Neural progenitor cell (in vitro differentiated cells): Measurements from ENCODE around the gene PIN4.

ENCODE experiments used
- EZH2 ChIP-seq: fragments of 200-600 bp; sonication (generic); IDR thresholded peaks from 2 replicates; pipeline ENCODE4 v1.6.1; 2017; ENCODE audit warnings: antibody characterized with exemption, mild to moderate bottlenecking, moderate library complexity
- EZH2phosphoT487 ChIP-seq: fragments of 200-600 bp; sonication (generic); IDR thresholded peaks from 2 replicates; pipeline ENCODE4 v1.6.1; 2017; ENCODE audit warnings: antibody characterized with exemption
- TF ChIP-seq, protein P1 (sequence below): fragments of 200-600 bp; sonication (generic); IDR thresholded peaks from 2 replicates; pipeline ENCODE4 v1.5.1; 2017; ENCODE audit warnings: antibody characterized with exemption, mild to moderate bottlenecking

DNA sequence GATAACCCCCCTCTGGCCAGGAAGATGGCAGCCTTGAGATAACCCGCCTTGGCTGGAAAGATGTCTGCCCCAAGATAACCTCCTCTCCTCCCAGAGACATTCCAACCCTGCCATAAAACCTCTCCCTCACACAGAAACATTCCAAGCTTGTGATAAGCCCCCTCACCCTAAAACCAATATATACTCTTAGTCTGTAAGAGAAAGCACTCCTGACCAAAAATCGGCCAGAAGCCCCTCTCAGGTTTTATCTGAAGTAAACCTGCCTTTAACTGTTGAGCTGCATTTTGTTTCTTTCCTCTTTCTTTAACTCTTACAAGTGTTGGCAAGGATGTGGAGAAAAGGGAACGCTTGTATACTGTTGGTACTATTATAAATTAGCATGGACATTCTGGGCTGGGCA is 48.7 kb downstream of the PIN4 start:
- TF ChIP-seq, protein P1, sequence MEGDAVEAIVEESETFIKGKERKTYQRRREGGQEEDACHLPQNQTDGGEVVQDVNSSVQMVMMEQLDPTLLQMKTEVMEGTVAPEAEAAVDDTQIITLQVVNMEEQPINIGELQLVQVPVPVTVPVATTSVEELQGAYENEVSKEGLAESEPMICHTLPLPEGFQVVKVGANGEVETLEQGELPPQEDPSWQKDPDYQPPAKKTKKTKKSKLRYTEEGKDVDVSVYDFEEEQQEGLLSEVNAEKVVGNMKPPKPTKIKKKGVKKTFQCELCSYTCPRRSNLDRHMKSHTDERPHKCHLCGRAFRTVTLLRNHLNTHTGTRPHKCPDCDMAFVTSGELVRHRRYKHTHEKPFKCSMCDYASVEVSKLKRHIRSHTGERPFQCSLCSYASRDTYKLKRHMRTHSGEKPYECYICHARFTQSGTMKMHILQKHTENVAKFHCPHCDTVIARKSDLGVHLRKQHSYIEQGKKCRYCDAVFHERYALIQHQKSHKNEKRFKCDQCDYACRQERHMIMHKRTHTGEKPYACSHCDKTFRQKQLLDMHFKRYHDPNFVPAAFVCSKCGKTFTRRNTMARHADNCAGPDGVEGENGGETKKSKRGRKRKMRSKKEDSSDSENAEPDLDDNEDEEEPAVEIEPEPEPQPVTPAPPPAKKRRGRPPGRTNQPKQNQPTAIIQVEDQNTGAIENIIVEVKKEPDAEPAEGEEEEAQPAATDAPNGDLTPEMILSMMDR, result no peak
- TF ChIP-seq EZH2, result no peak
- no peak for TF ChIP-seq EZH2phosphoT487
